Pancreas (tissue), 10 donors: Measurements from ENCODE around the gene DTNB. TPM values are rescaled to one million over a fixed set of nuclear protein-coding genes. Genes with fewer than 3 reads are reported as not detected.
"Not testable (repeated sequence)": the region's sequence is repeated elsewhere in the genome, so short reads cannot be mapped to it uniquely, and the experiment has no call there.

Source experiments
- ATAC-seq, 4 donors: fragments of 200-7000 bp; cut with Tn5 transposase; one replicate each; pipeline versions ENCODE4 v1.8.0 to v1.9.1; 2020; ENCODE audit warnings: mild to moderate bottlenecking in 4 of 4, moderate library complexity in 4 of 4
- DNase-seq, 6 donors: peaks; one replicate each; pipeline ENCODE4 v3.0.0-alpha.2; 2020
- FAIRE-seq: peaks from 2 replicates; lab custom pipeline; 2012; peaks lifted over from hg19 to GRCh38; lab: Jason Lieb, UNC
- H3K27ac ChIP-seq, 4 donors: fragments of 200-600 bp; sonication (generic); 1 replicate in 3 of 4; 2 replicates in 1 of 4; pipeline versions ENCODE4 v1.5.0 to v1.8.0; 2020
- H3K27me3 ChIP-seq, 4 donors: fragments of 200-600 bp; one replicate each; pipeline ENCODE4 v1.8.0; 2021
- H3K36me3 ChIP-seq, 3 donors: fragments of 200-600 bp; sonication (generic) in 1 of 3; one replicate each; pipeline versions ENCODE4 v1.5.0 to v1.8.0; 2020 to 2021
- H3K4me1 ChIP-seq, 3 donors: fragments of 200-600 bp; one replicate each; pipeline ENCODE4 v1.8.0; 2021
- H3K4me3 ChIP-seq, 4 donors: fragments of 200-600 bp; sonication (generic) in 2 of 4; one replicate each; pipeline versions ENCODE4 v1.5.0 to v1.8.0; 2020 to 2021
- H3K9me3 ChIP-seq, 4 donors: fragments of 200-600 bp; one replicate each; pipeline ENCODE4 v1.8.0; 2021
- WGBS, 2 donors: extraction: QIAGEN DNeasy Blood & Tissue Kit; methylation state at CpG; one replicate each; pipeline ENCODE4 v1.1.7; 2013; 5-methylcytosine and 5-hydroxymethylcytosine counted together
- intact Hi-C, 3 donors: fragments of 100-400 bp; cut with DNase I; formaldehyde crosslinking; loops; one replicate each; pipeline versions ENCODE4 v1.11.1 to v1.14.2; 2022
- polyA plus RNA-seq, 2 donors: library from polyadenylated mRNA; stranded (reverse); fragments of 200-250 nt; gene quantifications; one replicate each; pipeline ENCODE4 v1.2.3, GENCODE V29; 2013
- total RNA-seq, 6 donors: library from RNA; stranded (reverse); fragmentation: NEBNext Ultra II Directional in 4 of 6; extraction: Animal tissue kit (Norgen Biotek cat#: 25700) in 4 of 6; gene quantifications; one replicate each; pipeline versions ENCODE4 v1.2.1 to v1.2.4, GENCODE V29; 2021 to 2023
- TF ChIP-seq, protein P1 (sequence below), 4 donors: fragments of 200-600 bp; sonication (generic) in 3 of 4; IDR thresholded peaks; one replicate each; pipeline versions ENCODE4 v1.5.0 to v1.8.0; 2021; ENCODE audit warnings: antibody characterized with exemption in 4 of 4
- donor health status: healthy with polysubstance abuse.
- donor health status: DM: no; HTN: no; CAD: no; lungs with moderate emphysema.
- donor health status: DM: no; HTN: no; CAD: no.
- donor health status: control.
- donor health status: control.
- donor health status: Bipolar disorder and iron deficiency.
- donor health status: DM: yes; HTN: yes; CAD: no.
- donor health status: DM: no; HTN: no; CAD: no.
- donor health status: DM: no; HTN: no; CAD: no.
- donor health status: DM: yes; HTN: yes; CAD: no.

DTNB gene
- total and polyA plus RNA-seq, 8 donors, result 10.8 to 27.8 (median 15.1) TPM

DNA sequence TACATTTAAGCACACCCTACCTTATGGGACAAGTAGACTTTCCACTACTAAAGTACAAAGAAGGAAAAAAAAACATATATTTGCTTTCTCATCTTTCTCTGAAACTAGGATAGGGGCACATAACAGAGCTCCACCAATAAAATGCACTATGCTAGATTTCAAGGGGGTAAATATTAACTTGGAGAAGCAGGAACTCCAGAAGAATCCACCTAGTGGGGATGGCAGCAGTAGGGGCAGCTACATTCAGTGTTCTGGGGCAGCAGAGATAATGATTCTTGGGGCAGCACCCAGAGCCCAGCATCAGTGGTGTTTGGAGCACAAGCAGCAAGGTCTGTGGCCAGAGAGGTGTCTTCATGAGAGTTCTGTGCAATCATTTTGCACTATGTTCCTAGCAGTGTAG is 64.7 kb downstream of the DTNB start:
- TF ChIP-seq, protein P1, sequence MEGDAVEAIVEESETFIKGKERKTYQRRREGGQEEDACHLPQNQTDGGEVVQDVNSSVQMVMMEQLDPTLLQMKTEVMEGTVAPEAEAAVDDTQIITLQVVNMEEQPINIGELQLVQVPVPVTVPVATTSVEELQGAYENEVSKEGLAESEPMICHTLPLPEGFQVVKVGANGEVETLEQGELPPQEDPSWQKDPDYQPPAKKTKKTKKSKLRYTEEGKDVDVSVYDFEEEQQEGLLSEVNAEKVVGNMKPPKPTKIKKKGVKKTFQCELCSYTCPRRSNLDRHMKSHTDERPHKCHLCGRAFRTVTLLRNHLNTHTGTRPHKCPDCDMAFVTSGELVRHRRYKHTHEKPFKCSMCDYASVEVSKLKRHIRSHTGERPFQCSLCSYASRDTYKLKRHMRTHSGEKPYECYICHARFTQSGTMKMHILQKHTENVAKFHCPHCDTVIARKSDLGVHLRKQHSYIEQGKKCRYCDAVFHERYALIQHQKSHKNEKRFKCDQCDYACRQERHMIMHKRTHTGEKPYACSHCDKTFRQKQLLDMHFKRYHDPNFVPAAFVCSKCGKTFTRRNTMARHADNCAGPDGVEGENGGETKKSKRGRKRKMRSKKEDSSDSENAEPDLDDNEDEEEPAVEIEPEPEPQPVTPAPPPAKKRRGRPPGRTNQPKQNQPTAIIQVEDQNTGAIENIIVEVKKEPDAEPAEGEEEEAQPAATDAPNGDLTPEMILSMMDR (IDR thresholded peaks at IDR 0.05), result no peak
- FAIRE-seq (no peak), DNase-seq (no peak), ATAC-seq (peak in 1 of 4 donors; percentile 46)
- no peaks in the 10 kb centered on the region for H3K27me3 ChIP-seq
- H3K4me3 ChIP-seq, result no peak overlapping the region
- no peaks in the 10 kb centered on the region for H3K36me3 ChIP-seq
- intact Hi-C loops, result no loop called here
- no peak overlapping the region for H3K27ac ChIP-seq
- no peaks in the 10 kb centered on the region for H3K9me3 ChIP-seq
- H3K4me1 ChIP-seq, result peaks cover 0 to 14% (median 0%) of the 10 kb centered on the region in 3 donors

DNA sequence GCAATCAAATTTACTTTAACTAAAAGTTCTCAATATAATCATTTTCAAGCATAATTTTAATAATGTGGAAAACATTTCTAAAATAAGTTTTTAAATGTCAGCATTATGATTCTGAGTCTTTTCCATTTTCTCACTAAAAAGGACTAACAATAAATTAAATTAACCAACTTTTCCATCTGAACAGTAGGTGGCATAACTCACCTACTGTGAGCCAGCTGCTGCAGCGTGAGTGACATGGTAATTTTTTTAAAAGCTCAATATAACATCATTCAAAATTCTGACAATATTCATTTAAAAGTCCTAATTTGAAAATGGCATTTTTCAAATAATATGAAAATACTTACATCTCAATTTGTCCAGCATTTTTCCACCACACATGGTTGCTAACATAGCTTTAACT is 66.5 kb downstream of the DTNB start:
- ATAC-seq (peak in 3 of 4 donors; percentile 67 to 77 (median 72)), FAIRE-seq (peak; percentile 90), DNase-seq (no peak)
- peaks cover 0 to 14% (median 0%) of the 10 kb centered on the region in 3 donors for H3K4me1 ChIP-seq
- intact Hi-C loops, result no loop called here
- 12% methylated on average over 1 of the region's 1 CpG for WGBS, 2 donors
- H3K4me3 ChIP-seq, result no peak overlapping the region
- H3K9me3 ChIP-seq, result no peaks in the 10 kb centered on the region
- no peaks in the 10 kb centered on the region for H3K36me3 ChIP-seq
- TF ChIP-seq, protein P1 (IDR thresholded peaks at IDR 0.05), result peak in 3 of 4 donors; percentile 8 to 43 (median 26)
- H3K27me3 ChIP-seq, result no peaks in the 10 kb centered on the region
- no peak overlapping the region for H3K27ac ChIP-seq

DNA sequence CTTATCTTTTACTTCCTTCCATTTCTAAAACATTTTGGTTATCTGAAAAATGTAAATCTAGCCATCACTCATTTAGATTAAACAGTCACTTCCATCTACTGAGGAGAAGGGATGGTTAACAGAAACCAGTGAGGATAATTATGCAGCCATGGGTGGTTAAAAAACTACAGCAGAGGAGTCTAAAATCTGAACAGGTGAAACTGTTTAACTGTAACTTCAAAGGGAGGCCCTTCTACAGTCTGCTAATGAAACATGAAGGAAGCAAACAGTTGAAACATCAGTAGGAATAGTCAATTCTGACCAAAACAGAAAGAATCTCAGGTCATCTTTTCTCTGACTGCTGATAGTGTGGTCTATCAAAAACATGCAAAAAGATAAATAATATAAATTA is 71.0 kb downstream of the DTNB start:
- Histone ChIP-seq H3K4me1 (peaks cover 0 to 5% (median 0%) of the 10 kb centered on the region in 3 donors), H3K4me3 (no peak overlapping the region), H3K9me3 (no peaks in the 10 kb centered on the region), H3K27ac (no peak overlapping the region), H3K36me3 (no peaks in the 10 kb centered on the region), H3K27me3 (no peaks in the 10 kb centered on the region)
- TF ChIP-seq, protein P1 (IDR thresholded peaks at IDR 0.05), result no peak
- no peak for ATAC-seq
- FAIRE-seq, result no peak
- DNase-seq, result no peak
- intact Hi-C loops, result no loop called here

DNA sequence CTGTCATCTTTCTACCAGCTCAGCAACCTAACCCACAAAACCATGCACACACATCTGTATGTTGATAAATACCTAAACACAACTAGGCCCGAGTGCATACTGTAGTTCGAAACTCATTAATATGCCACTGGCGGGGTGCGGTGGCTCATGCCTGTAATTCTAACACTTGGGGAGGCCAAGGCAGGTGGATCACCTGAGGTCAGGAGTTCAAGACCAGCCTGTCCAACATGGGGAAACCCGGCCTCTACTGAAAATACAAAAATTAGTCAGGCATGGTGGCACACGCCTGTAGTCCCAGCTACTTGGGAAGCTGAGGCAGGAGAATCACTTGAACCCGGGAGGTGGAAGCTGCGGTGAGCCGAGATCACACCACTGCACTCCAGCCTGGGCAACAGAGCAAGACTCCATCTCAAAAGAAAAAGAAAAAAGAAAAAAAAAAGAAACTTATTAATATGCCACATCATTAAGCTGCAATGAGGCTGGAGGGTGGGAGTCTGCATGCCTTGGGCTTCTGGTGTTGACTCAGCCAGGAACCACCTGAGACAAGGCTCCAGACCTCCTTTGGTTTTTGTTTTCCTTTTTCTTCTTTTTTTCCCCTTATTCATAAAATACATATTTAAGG is 71.6 kb downstream of the DTNB start:
- H3K27me3 ChIP-seq, H3K27ac ChIP-seq, DNase-seq, H3K36me3 ChIP-seq, H3K9me3 ChIP-seq, FAIRE-seq, ATAC-seq, intact Hi-C loops, H3K4me1 ChIP-seq, H3K4me3 ChIP-seq: not testable (repeated sequence)
- WGBS, 2 donors, result 92 to 93% methylated on average over 9 of the region's 9 CpGs

DNA sequence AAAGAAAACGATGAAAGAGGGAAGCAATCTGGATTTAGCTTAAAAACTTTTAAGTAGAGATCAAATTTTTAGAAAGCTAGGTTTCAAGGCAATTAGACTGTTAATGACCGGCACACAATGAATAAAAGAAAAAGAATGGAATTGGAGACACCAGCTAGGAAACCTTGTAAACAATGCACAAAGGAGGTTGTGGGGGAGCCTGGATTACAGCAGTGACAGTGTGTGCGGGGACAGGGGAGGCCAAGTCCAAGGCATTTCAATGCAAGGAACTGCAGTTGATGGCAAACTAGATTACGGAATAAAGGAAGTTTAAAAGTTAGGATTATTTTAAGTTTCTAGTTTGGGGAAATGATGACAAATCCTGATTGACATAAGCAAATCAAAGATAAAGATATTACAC is 74.5 kb downstream of the DTNB start:
- WGBS, 2 donors, result 94 to 96% methylated on average over 4 of the region's 4 CpGs
- no peak for ATAC-seq
- FAIRE-seq, result no peak

More for the DNA sequence above, 74.5 kb downstream of the DTNB start:
- DNase-seq, result no peak
- Histone ChIP-seq H3K9me3 (no peaks in the 10 kb centered on the region), H3K27me3 (no peaks in the 10 kb centered on the region), H3K4me3 (no peak overlapping the region), H3K27ac (no peak overlapping the region), H3K4me1 (no peaks in the 10 kb centered on the region), H3K36me3 (no peaks in the 10 kb centered on the region)
- intact Hi-C loops, result no loop called here
- TF ChIP-seq, protein P1 (IDR thresholded peaks at IDR 0.05), result no peak
